GM12891 (cell line): ENCODE measurements around the gene CD164.

ENCODE experiments used
- POLR2A ChIP-seq: IDR thresholded peaks from 2 replicates; pipeline ENCODE4 v1.6.1; 2011; ENCODE audit warnings: low read depth, low read length, control low read depth
- POLR2AphosphoS5 ChIP-seq: IDR thresholded peaks from 2 replicates; pipeline ENCODE4 v1.6.1; 2011; ENCODE audit warnings: low read depth, low read length, control low read depth

- TF ChIP-seq POLR2AphosphoS5 (no peak; the same call in 1 of the 2 replicates), POLR2A (no peak; the same call in 1 of the 2 replicates)
Measured at GRCh38 chr6:109362102-109362884, 20.0 kb downstream of the CD164 start.
